ENCODE data around the gene IDUA.

DNA sequence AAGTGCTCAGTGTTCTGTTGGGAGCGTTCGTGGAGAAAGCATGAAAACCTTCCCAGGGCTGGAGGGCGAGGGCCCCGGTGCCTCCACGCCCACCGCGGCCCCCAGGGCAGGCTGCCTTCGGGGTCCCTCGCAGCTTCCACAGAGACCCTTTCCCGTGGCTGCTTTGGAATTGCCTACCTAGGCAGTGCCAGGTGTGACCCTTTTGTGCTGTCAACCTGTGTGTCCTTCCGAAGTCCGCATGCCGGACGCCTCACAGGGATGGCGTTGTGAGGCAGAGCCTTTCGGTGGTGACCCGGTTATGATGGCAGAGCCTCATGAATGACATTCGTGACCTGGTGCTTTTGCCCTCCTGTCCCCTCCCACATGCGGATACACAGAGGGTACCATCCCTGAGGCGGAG lies 37.2 kb upstream of the IDUA start:
- no peak for TF ChIP-seq CTCF (IDR thresholded peaks at IDR 0.05; ENCODE audit: low read depth, low read length, missing input control)
- TF ChIP-seq, protein P1, sequence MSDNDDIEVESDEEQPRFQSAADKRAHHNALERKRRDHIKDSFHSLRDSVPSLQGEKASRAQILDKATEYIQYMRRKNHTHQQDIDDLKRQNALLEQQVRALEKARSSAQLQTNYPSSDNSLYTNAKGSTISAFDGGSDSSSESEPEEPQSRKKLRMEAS (IDR thresholded peaks at IDR 0.05) = no peak

All from liver (tissue), 2 donors.